ENCODE data around the gene KRTAP5-5. TPM values are rescaled to one million over a fixed set of nuclear protein-coding genes. Genes with fewer than 3 reads are reported as not detected.
A peak's percentile ranks its signal among the peaks of the same experiment; 100 is the strongest.
"Not testable (repeated sequence)": the region's sequence is repeated elsewhere in the genome, so short reads cannot be mapped to it uniquely, and the experiment has no call there.

The KRTAP5-5 gene
- total RNA-seq, 3 donors from 2014 or later: not detected

DNA sequence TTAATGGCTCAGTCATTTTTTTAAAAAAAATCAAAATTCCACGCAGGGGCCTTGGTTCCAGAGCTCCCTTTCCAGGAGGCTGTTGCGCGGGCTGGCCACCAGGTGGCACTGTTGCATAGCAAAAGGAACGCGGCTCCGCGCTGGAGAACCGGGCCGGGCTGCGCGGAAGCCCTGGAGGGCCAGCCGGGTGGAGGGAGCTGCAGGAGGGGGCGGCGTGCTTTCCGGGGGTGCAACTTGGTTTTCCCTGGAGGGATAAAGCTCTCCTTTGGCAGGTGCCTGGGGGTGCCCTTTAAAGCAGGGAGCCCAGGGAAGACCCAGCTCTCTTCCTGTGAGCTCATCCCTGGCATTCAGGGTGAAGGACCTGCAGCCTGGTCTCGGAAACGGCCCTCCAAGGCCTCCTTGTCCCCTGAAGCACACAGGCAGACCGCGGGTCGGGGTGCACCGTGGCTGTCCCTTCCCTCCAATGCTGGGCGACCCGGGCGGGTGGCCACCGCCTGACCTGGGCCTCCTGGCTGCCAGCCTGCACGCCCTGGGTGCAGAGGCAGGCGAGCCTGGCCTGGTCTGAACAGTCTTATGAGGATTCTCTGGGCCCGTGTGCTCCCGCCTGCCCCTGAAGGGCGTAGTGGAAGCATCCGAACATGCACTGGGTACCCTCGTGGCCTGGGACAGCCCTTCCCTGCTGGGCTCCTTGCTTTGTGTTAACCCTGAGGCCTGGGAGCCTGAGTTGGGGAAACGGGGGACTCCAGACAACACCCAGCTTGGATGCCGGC is 23.4 kb downstream of the KRTAP5-5 start:
- H3K4me3 Mint-ChIP-seq: no peak overlapping the region
- DNase-seq (peak; percentile 78), ATAC-seq (peak; percentile 91 to 93)
- H3K4me1 Mint-ChIP-seq (ENCODE audit: low read depth): no peaks in the 10 kb centered on the region
- H3K9me3 Mint-ChIP-seq: no peaks in the 10 kb centered on the region
- H3K27me3 Mint-ChIP-seq (ENCODE audit: low read depth): peaks cover 15% of the 10 kb centered on the region
- H3K36me3 Mint-ChIP-seq (ENCODE audit: insufficient read depth): no peaks in the 10 kb centered on the region

DNA sequence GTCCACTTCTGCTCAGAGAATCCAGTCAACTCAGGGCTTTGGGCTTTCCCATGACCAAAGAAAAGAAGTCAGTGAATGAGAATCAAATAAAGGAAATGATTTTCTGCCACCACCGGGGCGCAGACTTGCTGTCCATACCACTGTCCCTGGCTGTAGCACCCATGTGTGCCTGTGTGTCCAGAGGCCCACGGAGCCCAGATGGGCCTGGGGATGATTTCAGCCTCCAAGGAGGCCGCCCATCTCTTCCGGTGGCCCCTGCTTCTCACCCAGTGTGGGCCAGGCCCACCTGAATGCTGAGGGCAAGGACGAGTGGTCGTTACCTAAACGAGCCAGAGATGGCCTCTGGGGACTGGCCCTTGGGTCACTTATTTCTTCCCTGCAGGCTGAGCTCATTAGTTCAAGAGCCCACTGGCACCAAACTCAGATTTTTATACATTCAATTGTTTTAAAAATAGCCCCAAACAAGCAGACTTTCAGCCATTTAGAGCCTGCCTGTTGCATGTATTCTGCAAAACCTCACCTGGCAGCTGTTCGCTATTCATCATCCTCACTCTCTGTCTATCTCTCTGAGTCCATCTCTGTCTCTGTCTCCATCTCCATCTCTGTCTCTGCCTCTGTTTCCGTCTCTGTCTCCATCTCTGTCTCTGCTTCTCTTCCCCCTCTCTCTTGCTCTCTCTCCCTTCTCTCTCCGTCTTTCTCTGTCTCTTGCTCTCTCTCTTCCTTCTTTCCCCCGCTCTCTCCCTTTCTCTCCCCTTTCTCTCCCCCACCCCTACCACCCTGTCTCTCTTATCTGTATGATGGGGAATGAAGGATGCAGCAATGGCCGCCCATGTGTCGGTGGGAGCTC is 24.2 kb downstream of the KRTAP5-5 start:
- H3K36me3 Mint-ChIP-seq (ENCODE audit: insufficient read depth): no peaks in the 10 kb centered on the region
- H3K4me3 Mint-ChIP-seq: no peak overlapping the region
- no peaks in the 10 kb centered on the region for H3K9me3 Mint-ChIP-seq
- DNase-seq (no peak), ATAC-seq (no peak)
- H3K4me1 Mint-ChIP-seq (ENCODE audit: low read depth): no peaks in the 10 kb centered on the region
- peaks cover 15% of the 10 kb centered on the region for H3K27me3 Mint-ChIP-seq (ENCODE audit: low read depth)

DNA sequence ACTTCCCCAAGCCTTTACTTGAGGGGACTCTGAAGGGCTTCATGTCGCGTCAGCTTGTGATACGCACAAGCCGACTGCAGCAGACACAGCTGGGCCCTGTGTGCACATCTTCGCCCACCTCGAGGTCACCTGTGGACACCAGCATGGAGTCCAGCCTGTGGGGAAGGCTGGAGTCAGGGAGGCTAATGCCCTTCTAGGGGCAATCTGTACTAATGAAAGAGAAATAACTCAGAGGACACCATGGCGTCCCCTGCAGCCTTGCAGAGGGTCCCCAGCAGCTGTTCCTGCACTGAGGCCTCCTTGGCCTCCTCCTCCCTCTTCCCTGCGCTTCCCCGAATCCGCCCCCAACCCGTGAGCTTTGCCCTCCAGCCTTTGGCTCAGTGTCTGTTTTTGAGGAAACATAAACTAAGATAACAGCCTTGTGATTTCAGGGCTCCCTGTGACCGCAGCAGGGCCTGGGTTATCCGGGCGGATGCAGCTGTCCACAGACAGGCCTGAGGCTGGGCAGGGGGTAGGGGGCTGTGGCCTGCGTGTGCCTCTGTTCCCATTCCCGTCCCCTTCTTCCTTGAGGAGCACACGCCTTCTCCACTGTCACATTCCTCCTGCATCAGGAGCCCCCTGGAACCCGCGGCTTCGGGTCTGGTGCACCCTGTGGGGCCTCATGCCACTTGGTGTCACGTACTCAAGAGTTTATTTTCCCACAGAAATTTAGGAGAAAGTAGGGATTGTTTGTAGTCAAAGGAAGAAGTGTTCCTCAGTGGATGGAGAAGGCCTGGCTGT is 25.0 kb downstream of the KRTAP5-5 start:
- Mint-ChIP-seq H3K4me1 (ENCODE audit: low read depth) (peaks cover 5% of the 10 kb centered on the region), H3K36me3 (ENCODE audit: insufficient read depth) (no peaks in the 10 kb centered on the region), H3K27me3 (ENCODE audit: low read depth) (peaks cover 16% of the 10 kb centered on the region), H3K9me3 (no peaks in the 10 kb centered on the region), H3K4me3 (no peak overlapping the region)
- ATAC-seq (no peak), DNase-seq (no peak)

DNA sequence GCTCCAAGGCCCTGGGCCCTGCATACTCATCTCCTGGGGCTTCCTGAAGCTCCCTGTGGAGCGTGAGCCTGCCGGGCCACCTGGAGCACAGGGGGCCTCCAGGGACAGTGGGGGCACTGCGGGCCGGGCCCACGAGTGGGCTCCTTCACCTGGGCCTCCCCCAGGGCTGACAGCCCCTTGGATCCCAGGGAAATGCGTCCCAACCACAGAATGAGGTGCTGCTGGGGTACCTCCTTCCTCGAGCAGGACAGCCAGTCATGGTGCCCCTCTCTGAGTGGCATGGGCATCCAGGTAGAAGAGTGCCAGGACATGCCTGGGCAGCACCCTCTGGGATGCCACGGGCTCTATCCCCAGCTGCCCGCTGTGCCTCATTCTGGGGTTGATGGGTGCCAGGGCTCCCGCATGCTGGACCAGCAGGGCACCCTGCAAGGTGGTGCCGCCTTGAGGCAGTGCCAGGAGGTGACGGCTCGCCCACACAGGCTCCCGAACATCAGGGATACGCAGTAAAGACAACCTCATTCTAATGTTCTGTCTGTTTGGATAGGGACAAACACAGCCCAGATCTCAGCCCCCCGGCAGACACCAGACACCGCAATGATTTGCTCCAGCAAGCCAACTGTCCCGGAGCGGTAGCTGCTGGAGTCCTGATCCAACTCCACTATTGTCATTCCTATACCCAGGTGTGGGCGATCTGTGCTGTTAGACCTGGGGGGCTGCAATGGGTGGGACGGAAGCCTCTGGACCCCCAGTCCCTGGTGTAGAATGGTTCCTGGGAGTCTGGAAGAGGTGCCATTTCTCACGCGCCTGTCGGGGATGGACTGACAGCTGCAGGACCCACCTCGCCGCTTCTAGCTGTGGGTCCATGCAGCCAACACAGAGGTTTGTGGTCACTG is 25.8 kb downstream of the KRTAP5-5 start:
- no peaks in the 10 kb centered on the region for H3K36me3 Mint-ChIP-seq (ENCODE audit: insufficient read depth)
- no peak overlapping the region for H3K4me3 Mint-ChIP-seq
- no peak for DNase-seq
- H3K9me3 Mint-ChIP-seq: no peaks in the 10 kb centered on the region
- peaks cover 13% of the 10 kb centered on the region for H3K4me1 Mint-ChIP-seq (ENCODE audit: low read depth)
- peaks cover 24% of the 10 kb centered on the region for H3K27me3 Mint-ChIP-seq (ENCODE audit: low read depth)
- ATAC-seq: no peak

DNA sequence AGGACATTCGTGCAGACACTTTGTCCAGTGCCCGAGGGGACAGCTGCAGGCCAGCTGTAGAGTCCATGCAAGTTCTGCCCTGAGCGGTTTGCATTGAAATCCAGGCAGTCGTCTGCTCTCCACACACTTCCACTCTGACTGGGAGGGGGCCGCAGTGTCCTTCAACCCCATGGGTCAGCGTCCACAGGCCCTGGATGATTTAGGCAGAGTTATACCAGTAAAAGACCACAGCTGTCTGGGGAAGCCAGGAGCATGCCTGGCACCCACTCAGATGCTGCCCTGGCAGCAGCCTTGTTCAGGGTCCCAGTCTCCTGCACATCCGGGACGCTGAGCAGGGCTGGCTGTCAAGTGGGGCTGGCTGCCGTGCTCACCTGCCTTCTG is 26.5 kb downstream of the KRTAP5-5 start:
- Mint-ChIP-seq H3K4me3 (no peak overlapping the region), H3K9me3 (no peaks in the 10 kb centered on the region), H3K36me3 (ENCODE audit: insufficient read depth) (no peaks in the 10 kb centered on the region), H3K27me3 (ENCODE audit: low read depth) (peaks cover 26% of the 10 kb centered on the region), H3K4me1 (ENCODE audit: low read depth) (peaks cover 15% of the 10 kb centered on the region)
- no peak for ATAC-seq
- DNase-seq: no peak

DNA sequence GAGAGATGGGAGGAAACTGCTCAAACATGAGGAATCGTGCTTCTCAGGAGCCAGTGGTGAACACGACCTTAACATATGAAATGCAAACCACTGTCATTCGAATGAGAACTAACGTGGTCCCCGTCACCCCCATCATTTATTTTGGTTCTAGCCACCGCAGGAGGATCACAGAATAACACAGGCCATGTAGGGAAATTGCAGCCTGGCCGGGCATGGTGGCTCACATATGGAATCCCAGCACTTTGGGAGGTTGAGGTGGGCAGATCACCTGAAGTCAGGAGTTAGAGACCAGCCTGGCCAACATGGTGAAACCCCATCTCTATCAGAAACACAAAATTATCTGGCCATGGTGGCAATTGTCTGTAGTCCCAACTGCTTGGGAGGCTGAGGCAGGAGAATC is 27.1 kb downstream of the KRTAP5-5 start:
- H3K36me3 Mint-ChIP-seq (ENCODE audit: insufficient read depth): no peaks in the 10 kb centered on the region
- no peak for ATAC-seq
- H3K4me1 Mint-ChIP-seq (ENCODE audit: low read depth): peaks cover 15% of the 10 kb centered on the region
- DNase-seq: no peak
- peaks cover 27% of the 10 kb centered on the region for H3K27me3 Mint-ChIP-seq (ENCODE audit: low read depth)
- no peaks in the 10 kb centered on the region for H3K9me3 Mint-ChIP-seq
- no peak overlapping the region for H3K4me3 Mint-ChIP-seq

DNA sequence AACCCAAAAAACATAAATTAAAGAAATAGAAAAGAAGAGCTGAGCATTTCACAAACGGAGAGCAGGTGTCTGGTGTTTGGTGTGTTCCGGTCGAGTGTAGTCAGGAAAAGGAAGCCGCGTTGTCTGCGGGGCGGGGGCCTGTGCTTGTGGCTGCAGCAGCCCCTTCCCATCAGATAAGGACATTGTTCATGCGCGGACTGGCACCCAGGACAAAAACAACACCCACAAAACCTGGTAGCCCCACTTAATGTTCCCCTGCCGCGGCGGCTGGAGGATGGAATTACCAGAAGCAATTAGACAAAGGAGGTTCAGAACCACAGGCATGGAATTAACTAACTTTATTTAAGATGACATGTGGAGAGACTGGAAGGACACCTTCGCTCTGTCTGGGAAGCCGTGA is 29.9 kb downstream of the KRTAP5-5 start:
- Mint-ChIP-seq H3K36me3 (ENCODE audit: insufficient read depth) (no peaks in the 10 kb centered on the region), H3K27me3 (ENCODE audit: low read depth) (peaks cover 30% of the 10 kb centered on the region), H3K4me1 (ENCODE audit: low read depth) (peaks cover 16% of the 10 kb centered on the region), H3K4me3 (peak overlapping the region; percentile 45), H3K9me3 (no peaks in the 10 kb centered on the region)
- ATAC-seq (no peak), DNase-seq (no peak)

DNA sequence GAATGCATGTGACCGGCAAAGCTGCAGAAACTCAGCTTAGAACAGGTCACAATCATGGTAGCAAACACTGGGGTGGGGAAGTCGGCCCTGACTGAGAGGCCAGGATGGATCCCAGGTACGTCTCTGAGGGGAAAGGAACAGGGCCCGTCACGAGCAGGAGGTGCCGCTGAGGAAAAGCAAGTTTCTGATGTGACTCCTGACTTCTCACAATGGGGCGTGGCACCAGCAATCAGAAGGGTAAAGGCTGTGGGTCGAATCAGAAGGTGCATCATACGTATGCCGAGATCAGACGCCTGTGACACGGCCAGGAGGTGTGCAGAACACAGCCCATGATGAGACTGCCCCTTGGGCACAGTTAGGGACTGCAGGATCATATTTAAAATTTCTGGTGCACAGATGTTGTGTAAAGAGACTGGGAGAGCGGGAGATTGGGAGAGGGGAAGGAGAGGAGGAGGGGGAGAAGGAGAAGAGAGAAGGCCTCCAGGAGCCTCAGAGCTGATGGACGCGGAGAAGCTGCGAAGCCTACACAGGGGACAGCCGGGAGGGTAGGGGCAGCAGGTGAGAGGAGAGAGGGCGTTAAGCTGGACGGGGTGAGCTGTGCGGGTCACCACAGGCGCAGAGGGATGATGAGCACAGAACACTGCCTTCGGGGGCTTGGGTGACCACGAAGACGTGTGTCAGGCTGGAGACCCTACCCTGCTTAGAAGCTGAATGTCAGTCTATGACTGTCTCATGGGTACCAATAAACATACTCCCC is 30.7 kb downstream of the KRTAP5-5 start:
- no peaks in the 10 kb centered on the region for H3K36me3 Mint-ChIP-seq (ENCODE audit: insufficient read depth)
- DNase-seq (no peak), ATAC-seq (no peak)
- no peaks in the 10 kb centered on the region for H3K9me3 Mint-ChIP-seq
- peaks cover 31% of the 10 kb centered on the region for H3K27me3 Mint-ChIP-seq (ENCODE audit: low read depth)
- H3K4me3 Mint-ChIP-seq: no peak overlapping the region
- peaks cover 16% of the 10 kb centered on the region for H3K4me1 Mint-ChIP-seq (ENCODE audit: low read depth)

DNA sequence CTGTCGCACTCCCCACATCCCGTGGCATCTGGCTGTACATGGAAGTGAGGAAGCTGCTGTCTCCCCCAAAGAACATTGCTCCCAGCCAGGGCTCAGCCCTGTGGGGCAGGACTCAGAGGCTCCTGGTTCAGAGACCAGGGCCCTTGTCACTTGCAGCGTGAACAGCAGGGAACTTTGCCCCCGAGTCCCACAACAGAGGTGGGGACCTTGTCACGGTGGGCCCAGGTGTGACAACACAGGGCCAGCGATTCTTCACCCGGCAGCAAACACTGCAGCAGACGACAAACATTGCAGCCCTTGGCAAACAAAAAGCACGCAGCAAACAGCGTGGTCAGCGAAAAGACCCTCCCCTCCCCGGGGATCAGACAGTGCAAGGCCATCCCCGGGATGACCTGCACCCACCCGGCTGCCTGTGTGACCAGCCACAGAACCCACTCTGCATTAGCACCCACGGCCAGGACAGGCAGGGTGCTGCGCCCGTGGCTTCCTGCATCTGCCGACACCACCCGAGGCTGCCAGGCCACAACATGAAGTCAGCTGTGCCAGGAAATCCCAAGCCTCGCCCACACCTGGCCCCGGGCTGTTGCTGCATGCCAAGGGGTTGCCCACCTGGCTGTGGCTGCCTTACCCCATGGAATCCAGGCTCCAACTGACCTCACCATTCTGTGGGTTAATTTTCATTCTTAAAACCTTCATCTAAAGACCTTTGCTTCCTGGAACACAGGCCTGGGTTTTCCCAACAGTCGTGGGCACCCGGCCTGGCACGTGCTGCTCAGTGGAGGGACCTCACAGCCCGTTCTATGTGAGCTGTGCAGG is 32.1 kb downstream of the KRTAP5-5 start:
- not testable (repeated sequence) for ATAC-seq; DNase-seq; H3K9me3 Mint-ChIP-seq; H3K4me3 Mint-ChIP-seq; H3K36me3 Mint-ChIP-seq (ENCODE audit: insufficient read depth)
- Mint-ChIP-seq H3K4me1 (ENCODE audit: low read depth) (peaks cover 16% of the 10 kb centered on the region), H3K27me3 (ENCODE audit: low read depth) (peaks cover 25% of the 10 kb centered on the region)

DNA sequence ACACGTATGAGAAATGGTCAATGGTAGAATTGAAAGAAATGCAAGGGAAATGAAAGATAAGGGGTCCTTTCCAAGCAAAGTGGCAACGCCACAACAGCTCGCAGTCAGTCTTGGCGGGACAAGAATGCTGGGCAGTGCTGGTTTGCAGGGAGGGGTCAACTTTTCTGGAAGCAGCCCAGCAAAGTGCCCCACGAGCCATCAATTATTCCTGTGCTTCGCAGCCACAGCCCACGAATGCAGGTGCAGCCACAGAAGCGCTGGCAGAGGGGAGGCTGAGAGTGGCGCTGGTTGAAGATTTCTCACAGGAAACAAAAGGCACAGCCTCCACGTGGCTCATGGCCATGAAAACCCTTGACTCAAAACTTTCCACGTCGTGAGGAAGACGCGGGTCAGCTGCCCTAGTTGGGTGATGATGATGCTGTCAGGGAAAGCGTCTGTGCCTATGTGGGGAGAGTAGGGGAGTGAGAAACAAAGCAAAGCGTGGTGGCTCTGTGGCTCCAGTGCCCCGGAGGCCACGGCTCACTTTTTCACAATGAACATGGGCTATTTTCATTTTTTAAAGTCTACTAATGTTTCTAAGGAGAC is 33.2 kb downstream of the KRTAP5-5 start:
- ATAC-seq; H3K9me3 Mint-ChIP-seq; H3K4me3 Mint-ChIP-seq; DNase-seq; H3K36me3 Mint-ChIP-seq (ENCODE audit: insufficient read depth): not testable (repeated sequence)
- Mint-ChIP-seq H3K4me1 (ENCODE audit: low read depth) (peaks cover 16% of the 10 kb centered on the region), H3K27me3 (ENCODE audit: low read depth) (peaks cover 31% of the 10 kb centered on the region)

DNA sequence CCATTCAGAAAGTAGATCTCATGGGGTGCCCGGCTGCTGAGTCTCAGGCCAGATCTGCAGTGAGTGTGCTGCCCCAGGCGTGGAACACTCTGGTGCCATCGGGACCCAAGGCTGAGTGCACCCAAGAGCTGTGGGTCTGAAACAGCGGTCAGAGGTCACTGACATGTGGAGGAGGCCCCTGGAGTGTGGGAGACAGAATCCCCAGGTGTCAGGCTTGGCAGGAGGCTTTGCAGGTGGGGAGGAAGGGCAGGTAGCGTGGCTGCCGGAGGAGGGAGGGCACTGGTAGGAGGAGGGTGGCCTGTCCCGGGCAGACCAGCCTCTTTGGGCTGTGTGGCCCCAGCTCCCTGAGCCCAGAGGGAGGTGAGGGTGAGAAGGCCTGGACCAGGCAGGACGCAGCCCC is 35.7 kb downstream of the KRTAP5-5 start:
- no peak for DNase-seq
- Mint-ChIP-seq H3K36me3 (ENCODE audit: insufficient read depth) (no peaks in the 10 kb centered on the region), H3K4me1 (ENCODE audit: low read depth) (peaks cover 4% of the 10 kb centered on the region), H3K9me3 (no peaks in the 10 kb centered on the region), H3K27me3 (ENCODE audit: low read depth) (peaks cover 44% of the 10 kb centered on the region), H3K4me3 (no peak overlapping the region)
- no peak for ATAC-seq

DNA sequence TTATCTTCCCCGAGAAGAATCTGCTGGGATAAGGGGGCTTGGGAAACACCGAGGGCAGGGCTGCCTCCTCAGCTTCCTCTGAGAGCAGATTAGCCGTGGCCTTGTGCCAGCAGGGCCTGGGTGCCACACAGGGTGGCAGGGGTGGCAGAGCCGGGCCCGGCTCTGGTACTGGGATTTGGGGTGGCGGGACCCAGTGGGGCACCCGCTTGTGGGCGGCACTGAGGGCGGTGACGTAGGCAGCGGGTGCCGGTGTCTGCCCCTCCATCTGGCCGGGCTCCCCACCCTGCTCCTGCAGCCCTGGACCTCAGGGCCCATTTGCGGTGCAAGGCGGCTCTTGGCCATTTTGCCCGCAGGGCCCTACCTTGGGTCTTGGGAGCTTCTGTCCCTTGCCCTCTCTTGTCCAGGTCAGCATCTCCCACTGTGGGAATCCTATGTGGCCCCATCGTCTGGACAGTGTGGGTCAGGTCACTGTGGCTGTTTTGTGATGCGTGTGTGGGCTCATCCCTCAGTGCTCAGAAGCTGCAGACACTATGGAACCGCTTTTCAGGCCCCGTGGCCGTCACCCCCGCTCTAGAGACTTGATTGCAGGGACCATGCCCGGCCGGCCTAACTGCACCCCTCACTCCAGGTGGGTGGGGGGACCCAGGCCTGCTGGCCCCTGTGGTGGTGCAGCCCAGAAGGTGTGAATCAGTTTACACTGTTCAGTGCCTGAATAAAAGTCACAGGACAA is 37.7 kb downstream of the KRTAP5-5 start:
- Mint-ChIP-seq H3K4me3 (no peak overlapping the region), H3K36me3 (ENCODE audit: insufficient read depth) (no peaks in the 10 kb centered on the region), H3K4me1 (ENCODE audit: low read depth) (peaks cover 1% of the 10 kb centered on the region), H3K9me3 (no peaks in the 10 kb centered on the region), H3K27me3 (ENCODE audit: low read depth) (peaks cover 39% of the 10 kb centered on the region)
- DNase-seq (no peak), ATAC-seq (no peak)
